ENCODE measurements around the gene JMJD8.

GRCh38 chr16:670485-671352, 13.4 kb downstream of the JMJD8 start:
- TF ChIP-seq CTCF (IDR thresholded peaks at IDR 0.05; ENCODE audit: low read length) (no peak), EZH2phosphoT487 (IDR thresholded peaks at IDR 0.05; ENCODE audit: low read length) (no peak)

Measured in MM.1S (cell line).